Neuronal stem cell (in vitro differentiated cells): ENCODE measurements around the gene FBXO42.

Experiments
- DNase-seq: peaks from one replicate; pipeline ENCODE4 v3.0.0-alpha.2; 2013; ENCODE audit warnings: low spot score
- H2AFZ ChIP-seq: one replicate; pipeline ENCODE4 v1.6.1; 2013; ENCODE audit warnings: mild to moderate bottlenecking, low read length, inconsistent platforms
- H2AK5ac ChIP-seq: 2 replicates; pipeline ENCODE4 v1.6.1; 2013; ENCODE audit warnings: low read depth, mild to moderate bottlenecking, inconsistent platforms, low read length, moderate library complexity, mixed read lengths
- H2BK120ac ChIP-seq: 2 replicates; pipeline ENCODE4 v1.6.1; 2013; ENCODE audit warnings: low read depth, mild to moderate bottlenecking, inconsistent platforms, low read length, moderate library complexity, mixed read lengths
- H2BK12ac ChIP-seq: one replicate; pipeline ENCODE4 v1.6.1; 2013; ENCODE audit warnings: low read length, inconsistent platforms
- H2BK15ac ChIP-seq: 2 replicates; pipeline ENCODE4 v1.6.1; 2013; ENCODE audit warnings: mild to moderate bottlenecking, low read length, inconsistent platforms, mixed read lengths
- H2BK5ac ChIP-seq: one replicate; pipeline ENCODE4 v1.6.1; 2013; ENCODE audit warnings: inconsistent platforms, mild to moderate bottlenecking, low read length, moderate library complexity
- H3K14ac ChIP-seq: one replicate; pipeline ENCODE4 v1.6.1; 2013; ENCODE audit warnings: low read length, inconsistent platforms
- H3K18ac ChIP-seq: 2 replicates; pipeline ENCODE4 v1.6.1; 2013; ENCODE audit warnings: low read length, inconsistent platforms
- H3K23ac ChIP-seq: 2 replicates; pipeline ENCODE4 v1.6.1; 2013; ENCODE audit warnings: low read depth, mild to moderate bottlenecking, mixed read lengths, low read length, inconsistent platforms; ENCODE audit not compliant: poor library complexity
- H3K27ac ChIP-seq: replicated peaks from 3 replicates; pipeline ENCODE4 v1.5.1; 2013; ENCODE audit warnings: low read length, inconsistent platforms
- H3K27me3 ChIP-seq, 3 experiments: 2 replicates each; pipeline ENCODE4 v1.6.1; 2013; ENCODE audit warnings: low read length in 3 of 3, mild to moderate bottlenecking in 2 of 3, inconsistent platforms in 1 of 3, low read depth in 1 of 3, mixed read lengths in 1 of 3, moderate library complexity in 1 of 3; ENCODE audit not compliant: control insufficient read depth in 3 of 3, insufficient read depth in 3 of 3
- H3K36me3 ChIP-seq, 2 donors: replicated peaks in 1 of 2; 2 replicates each; pipeline ENCODE4 v1.6.1; 2013; ENCODE audit warnings: low read length in 2 of 2; ENCODE audit not compliant: control insufficient read depth in 2 of 2, insufficient read depth in 2 of 2
- H3K4ac ChIP-seq: 2 replicates; pipeline ENCODE4 v1.6.1; 2013; ENCODE audit warnings: inconsistent platforms, mild to moderate bottlenecking, low read length, moderate library complexity
- H3K4me1 ChIP-seq, 2 donors: 1 replicate in 1 of 2; 2 replicates in 1 of 2; pipeline ENCODE4 v1.6.1; 2013; ENCODE audit warnings: low read length in 2 of 2, low read depth in 1 of 2; ENCODE audit not compliant: control insufficient read depth in 2 of 2, insufficient read depth in 1 of 2
- H3K4me2 ChIP-seq: one replicate; pipeline ENCODE4 v1.6.1; 2013; ENCODE audit warnings: mild to moderate bottlenecking, low read length, inconsistent platforms; ENCODE audit not compliant: insufficient read depth, poor library complexity, severe bottlenecking
- H3K4me3 ChIP-seq, 2 donors: 2 replicates each; pipeline ENCODE4 v1.5.1; 2013; ENCODE audit warnings: low read length in 2 of 2, mild to moderate bottlenecking in 2 of 2, inconsistent platforms in 1 of 2, moderate library complexity in 1 of 2
- H3K79me1 ChIP-seq: one replicate; pipeline ENCODE4 v1.6.1; 2013; ENCODE audit warnings: low read depth, mild to moderate bottlenecking, inconsistent platforms, low read length, moderate library complexity
- H3K9ac ChIP-seq: one replicate; pipeline ENCODE4 v1.6.1; 2013; ENCODE audit warnings: mild to moderate bottlenecking, low read depth, low read length, inconsistent platforms; ENCODE audit not compliant: poor library complexity
- H3K9me3 ChIP-seq, 2 donors: replicated peaks in 1 of 2; 2 replicates each; pipeline versions ENCODE3 to v1.6.1; 2013; ENCODE audit warnings: low read length in 2 of 2, mild to moderate bottlenecking in 2 of 2, inconsistent platforms in 1 of 2, low read depth in 1 of 2, mixed read lengths in 1 of 2, moderate library complexity in 1 of 2; ENCODE audit not compliant: control insufficient read depth in 2 of 2, insufficient read depth in 1 of 2
- H4K8ac ChIP-seq: one replicate; pipeline ENCODE4 v1.6.1; 2013; ENCODE audit warnings: low read depth, mild to moderate bottlenecking, inconsistent platforms, low read length, moderate library complexity
- H4K91ac ChIP-seq: one replicate; pipeline ENCODE4 v1.6.1; 2013; ENCODE audit warnings: low read length, low read depth, mild to moderate bottlenecking, inconsistent platforms; ENCODE audit not compliant: poor library complexity
- WGBS, 2 donors: extraction: QIAGEN DNeasy Blood & Tissue Kit; methylation state at CpG; one replicate each; pipeline ENCODE4 v1.1.7; 2013; ENCODE audit warnings: missing lambda C conversion rate in 2 of 2, mixed read lengths in 1 of 2; ENCODE audit not compliant: insufficient read length in 2 of 2, insufficient replicate concordance in 1 of 2; ENCODE audit errors: extremely low coverage in 2 of 2; 5-methylcytosine and 5-hydroxymethylcytosine counted together

The FBXO42 gene

GRCh38 chr1:16237343-16237830 lies 114.9 kb downstream of the FBXO42 start:
- Histone ChIP-seq H3K4ac (no peak overlapping the region), H3K4me2 (peak overlapping the region; percentile 83), H3K18ac (no peak overlapping the region), H3K27ac (no peak overlapping the region), H2AFZ (peak overlapping the region; percentile 88), H3K27me3 (no peaks in the 10 kb centered on the region), H2BK120ac (no peak overlapping the region), H3K36me3 (no peaks in the 10 kb centered on the region), H3K14ac (no peak overlapping the region), H3K9me3 (peaks cover 0 to 1% of the 10 kb centered on the region in 2 donors), H3K23ac (peak overlapping the region; percentile 98), H2BK15ac (no peak overlapping the region), H4K91ac (no peak overlapping the region), H2BK5ac (no peak overlapping the region), H3K4me1 (peaks cover 7 to 10% of the 10 kb centered on the region in 2 donors), H2BK12ac (no peak overlapping the region), H3K4me3 (peak overlapping the region in 1 of 2 donors; percentile 58), H3K79me1 (no peaks in the 10 kb centered on the region), H3K9ac (no peak overlapping the region), H4K8ac (no peak overlapping the region), H2AK5ac (no peak overlapping the region)
- no CpG with 5 or more reads among the region's 6 CpGs for WGBS, 2 donors
- DNase-seq, result no peak

- Histone ChIP-seq H3K9ac (peak within 1 kb of the TSS; percentile 78), H4K8ac (no peak within 1 kb of the TSS), H2BK15ac (no peak within 1 kb of the TSS), H3K4me3 (peak within 1 kb of the TSS; percentile 58 to 87), H3K79me1 (no peaks in the 10 kb centered on the region), H3K4me2 (peak within 1 kb of the TSS; percentile 83), H2AK5ac (peak within 1 kb of the TSS; percentile 5), H2AFZ (peak within 1 kb of the TSS; percentile 88), H3K23ac (peak within 1 kb of the TSS; percentile 98), H2BK5ac (no peak within 1 kb of the TSS), H3K18ac (peak within 1 kb of the TSS; percentile 94), H3K4ac (no peak within 1 kb of the TSS), H3K27me3 (no peaks in the 10 kb centered on the region), H3K14ac (no peak within 1 kb of the TSS), H4K91ac (no peak within 1 kb of the TSS), H3K9me3 (peaks cover 0 to 1% of the 10 kb centered on the region in 2 donors), H3K36me3 (no peaks in the 10 kb centered on the region), H3K4me1 (peaks cover 7 to 10% of the 10 kb centered on the region in 2 donors), H2BK120ac (no peak within 1 kb of the TSS), H3K27ac (no peak within 1 kb of the TSS), H2BK12ac (no peak within 1 kb of the TSS)
- WGBS, 2 donors, result no CpG with 5 or more reads among the region's 57 CpGs
- DNase-seq, result peak; percentile 89
Measured at GRCh38 chr1:16236511-16237342, 115.6 kb downstream of the FBXO42 start, which contains the start of gene CPLANE2. Gene CPLANE2 (minus strand): TSS chr1:16237183. CDS start chr1:16236742, 441 bp downstream.

- Histone ChIP-seq H2AFZ (peak overlapping the region; percentile 88), H2BK15ac (no peak overlapping the region), H2BK5ac (no peak overlapping the region), H3K4ac (no peak overlapping the region), H4K91ac (no peak overlapping the region), H3K27ac (no peak overlapping the region), H3K23ac (no peak overlapping the region), H4K8ac (no peak overlapping the region), H3K9ac (no peak overlapping the region), H3K4me3 (peak overlapping the region; percentile 58 to 87), H2AK5ac (peak overlapping the region; percentile 5), H3K27me3 (no peaks in the 10 kb centered on the region), H2BK12ac (no peak overlapping the region), H3K36me3 (peaks cover 0 to 2% of the 10 kb centered on the region in 2 donors), H3K14ac (no peak overlapping the region), H3K79me1 (no peaks in the 10 kb centered on the region), H3K9me3 (peaks cover 0 to 1% of the 10 kb centered on the region in 2 donors), H3K4me2 (peak overlapping the region; percentile 83), H2BK120ac (no peak overlapping the region), H3K18ac (no peak overlapping the region), H3K4me1 (peaks cover 7 to 9% of the 10 kb centered on the region in 2 donors)
- no peak for DNase-seq
- WGBS, 2 donors, result no CpG with 5 or more reads among the region's 6 CpGs
Measured at GRCh38 chr1:16235944-16236510, 116.3 kb downstream of the FBXO42 start.

- H2BK5ac ChIP-seq, result no peak overlapping the region
- H3K18ac ChIP-seq, result no peak overlapping the region
- no peak overlapping the region for H3K4ac ChIP-seq
- no peak overlapping the region for H3K4me3 ChIP-seq
- no peak overlapping the region for H3K23ac ChIP-seq
- no peak overlapping the region for H3K27ac ChIP-seq
- H4K91ac ChIP-seq, result no peak overlapping the region
- H2BK15ac ChIP-seq, result no peak overlapping the region
- H3K14ac ChIP-seq, result no peak overlapping the region
- no peak for DNase-seq
- H3K4me1 ChIP-seq, result peaks cover 7 to 9% of the 10 kb centered on the region in 2 donors
- H2BK12ac ChIP-seq, result no peak overlapping the region
- H3K79me1 ChIP-seq, result no peaks in the 10 kb centered on the region
- H3K27me3 ChIP-seq, result no peaks in the 10 kb centered on the region
- no peak overlapping the region for H3K9ac ChIP-seq
- H4K8ac ChIP-seq, result no peak overlapping the region
- H3K4me2 ChIP-seq, result no peak overlapping the region
- peaks cover 0 to 2% of the 10 kb centered on the region in 2 donors for H3K36me3 ChIP-seq
- no peak overlapping the region for H2BK120ac ChIP-seq
- H2AK5ac ChIP-seq, result no peak overlapping the region
- WGBS, 2 donors, result no CpG with 5 or more reads among the region's 2 CpGs
- H2AFZ ChIP-seq, result no peak overlapping the region
- H3K9me3 ChIP-seq, result peaks cover 0 to 1% of the 10 kb centered on the region in 2 donors
Measured at GRCh38 chr1:16235347-16235746, 116.9 kb downstream of the FBXO42 start.
